Endothelial cell of umbilical vein (primary cell): ENCODE data around the gene IFITM2. TPM values are rescaled to one million over a fixed set of nuclear protein-coding genes. Genes with fewer than 3 reads are reported as not detected.

ENCODE experiments used
- BruUV-seq: library from RNA; stranded (reverse); fragments of 400-500 nt; replicated peaks from 2 replicates; lab custom pipeline; 2021; lab: Mats Ljungman, UMichigan
- CTCF ChIA-PET: fragments of 300-600, 350-600 bp; sonication (Branson Sonifier 250); formaldehyde crosslinking; loops from one replicate; lab custom pipeline; 2021; ENCODE audit warnings: antibody characterized with exemption, inconsistent platforms; lab: Charles Lee
- POLR2A ChIA-PET: fragments of 300-600, 350-600 bp; sonication (Branson Sonifier 250); formaldehyde crosslinking; loops from one replicate; lab custom pipeline; 2021; ENCODE audit warnings: antibody characterized with exemption, inconsistent platforms; lab: Charles Lee
- DNase-seq: peaks from one replicate; pipeline ENCODE4 v3.0.0-alpha.2; 2011; ENCODE audit warnings: low read depth, low spot score
- FAIRE-seq: peaks from 2 replicates; lab custom pipeline; 2011; peaks lifted over from hg19 to GRCh38; lab: Jason Lieb, UNC
- H2AFZ ChIP-seq: 2 replicates; pipeline ENCODE4 v1.6.0; 2012; ENCODE audit warnings: low read depth, low read length, control low read depth, inconsistent platforms
- H3K27ac ChIP-seq: 2 replicates; pipeline ENCODE4 v1.5.1; 2011; ENCODE audit warnings: low read depth, mild to moderate bottlenecking, control low read depth, low read length, moderate library complexity; ENCODE audit not compliant: insufficient read depth
- H3K27me3 ChIP-seq, 2 experiments: 2 replicates each; pipeline versions ENCODE4 v1.6.0 to v1.6.1; 2011; ENCODE audit warnings: low read length in 2 of 2, mixed read lengths in 1 of 2; ENCODE audit not compliant: control insufficient read depth in 2 of 2, insufficient read depth in 2 of 2
- H3K36me3 ChIP-seq, 2 experiments: 2 replicates in 1 of 2; 3 replicates in 1 of 2; pipeline ENCODE4 v1.5.1; 2011; ENCODE audit warnings: low read length in 2 of 2, mild to moderate bottlenecking in 1 of 2, moderate library complexity in 1 of 2; ENCODE audit not compliant: control insufficient read depth in 2 of 2, insufficient read depth in 2 of 2; ENCODE audit errors: extremely low read depth in 1 of 2
- H3K4me1 ChIP-seq: 3 replicates; pipeline ENCODE4 v1.5.1; 2011; ENCODE audit warnings: mild to moderate bottlenecking, low read length; ENCODE audit not compliant: control insufficient read depth, insufficient read depth; ENCODE audit errors: extremely low read depth
- H3K4me2 ChIP-seq: 2 replicates; pipeline ENCODE4 v1.6.1; 2011; ENCODE audit warnings: low read length, control low read depth, mixed read lengths; ENCODE audit not compliant: insufficient read depth
- H3K4me3 ChIP-seq, 3 experiments: fragments of 200-600 bp in 1 of 3; sonication (generic), shearing (Covaris generic) in 1 of 3; replicated peaks in 1 of 3; 2 replicates each; pipeline ENCODE4 v1.5.1; 2011 to 2016; ENCODE audit warnings: control low read depth in 3 of 3, low read length in 3 of 3, mild to moderate bottlenecking in 2 of 3, inconsistent platforms in 1 of 3, low read depth in 1 of 3, moderate library complexity in 1 of 3; ENCODE audit not compliant: insufficient read depth in 1 of 3
- H3K79me2 ChIP-seq: 2 replicates; pipeline ENCODE4 v1.6.0; 2012; ENCODE audit warnings: low read length, inconsistent platforms; ENCODE audit not compliant: control insufficient read depth, insufficient read depth
- H3K9ac ChIP-seq: replicated peaks from 2 replicates; pipeline ENCODE3; 2011; ENCODE audit warnings: low read length, control low read depth; ENCODE audit not compliant: insufficient read depth; ENCODE audit errors: extremely low read depth
- H3K9me1 ChIP-seq: replicated peaks from 3 replicates; pipeline ENCODE4 v1.6.0; 2011; ENCODE audit warnings: mild to moderate bottlenecking, low read length; ENCODE audit not compliant: control insufficient read depth, insufficient read depth; ENCODE audit errors: extremely low read depth
- H3K9me3 ChIP-seq: replicated peaks from 2 replicates; pipeline ENCODE4 v1.5.1; 2012; ENCODE audit warnings: low read length, inconsistent platforms; ENCODE audit not compliant: control insufficient read depth, insufficient read depth
- H4K20me1 ChIP-seq: replicated peaks from 2 replicates; pipeline ENCODE3; 2011; ENCODE audit warnings: mild to moderate bottlenecking, low read length; ENCODE audit not compliant: control insufficient read depth, insufficient read depth; ENCODE audit errors: extremely low read depth
- EZH2 ChIP-seq: IDR thresholded peaks from 2 replicates; pipeline ENCODE4 v1.6.1; 2012; ENCODE audit warnings: borderline replicate concordance, low read depth, mild to moderate bottlenecking, moderate library complexity, low read length, inconsistent platforms; ENCODE audit not compliant: severe bottlenecking
- FOS ChIP-seq: IDR thresholded peaks from 2 replicates; pipeline ENCODE4 v1.6.1; 2011; ENCODE audit warnings: mild to moderate bottlenecking, low read length, moderate library complexity, borderline replicate concordance; ENCODE audit not compliant: insufficient read depth
- GATA2 ChIP-seq: IDR thresholded peaks from 2 replicates; pipeline ENCODE4 v1.7.0; 2011; ENCODE audit warnings: low read depth, mild to moderate bottlenecking, moderate library complexity, mixed read lengths, low read length; ENCODE audit not compliant: insufficient read length, insufficient read depth
- JUN ChIP-seq: IDR thresholded peaks from 2 replicates; pipeline ENCODE4 v1.6.1; 2011; ENCODE audit warnings: borderline replicate concordance, low read depth; ENCODE audit not compliant: insufficient read length, insufficient read depth
- MYC ChIP-seq: IDR thresholded peaks from one replicate; pipeline ENCODE4 v1.6.1; 2011; ENCODE audit warnings: mild to moderate bottlenecking, low read depth, low read length
- POLR2A ChIP-seq: IDR thresholded peaks from 2 replicates; pipeline ENCODE4 v1.6.1; 2012; ENCODE audit warnings: low read depth, mild to moderate bottlenecking, control low read depth, low read length
- POLR2AphosphoS5 ChIP-seq: IDR thresholded peaks from 2 replicates; pipeline ENCODE4 v1.6.1; 2012; ENCODE audit warnings: low read depth, mild to moderate bottlenecking, control low read depth, low read length, moderate library complexity; ENCODE audit not compliant: insufficient read depth
- dilution Hi-C: fragments of 300-500 bp; cut with MboI; formaldehyde crosslinking; loops from one replicate; pipeline ENCODE4 v1.15.0; 2019; ENCODE audit warnings: low sequenced_read_pairs; ENCODE audit not compliant: extremely low pct_ligation_motif_present
- intact Hi-C: fragments of 100-400 bp; cut with micrococcal nuclease; formaldehyde crosslinking; loops from one replicate; pipeline ENCODE4 v1.10.0; 2022
- polyA plus RNA-seq, 4 experiments: library from polyadenylated mRNA; depleted of rRNA in 3 of 4; stranded (reverse) in 3 of 4; unstranded in 1 of 4; fragments of >200 nt; gene quantifications; 2 replicates each; pipeline versions ENCODE4 v1.2.1 to v1.2.3, GENCODE V29; 2011 to 2012; ENCODE audit warnings: missing spikeins in 1 of 4
- total RNA-seq: library from RNA; stranded (reverse); gene quantifications from 2 replicates; pipeline ENCODE4 v1.2.3, GENCODE V29; 2021
- TF ChIP-seq, protein P1 (sequence below): IDR thresholded peaks from 2 replicates; pipeline ENCODE4 v1.6.1; 2011; ENCODE audit not compliant: insufficient read depth, insufficient read length
- TF ChIP-seq, protein P2 (sequence below), 2 donors: IDR thresholded peaks; 1 replicate in 1 of 2; 2 replicates in 1 of 2; pipeline ENCODE4 v1.5.1; 2011; ENCODE audit warnings: low read length in 2 of 2, mild to moderate bottlenecking in 2 of 2, moderate library complexity in 2 of 2, control low read depth in 1 of 2, inconsistent platforms in 1 of 2, low read depth in 1 of 2; ENCODE audit not compliant: insufficient read depth in 1 of 2; ENCODE audit errors: extremely low read depth in 1 of 2

The IFITM2 gene
- total and polyA plus RNA-seq, 2 donors (not counting 3 experiments of a cell fraction or from before 2014, with no cell fraction given), result 219 to 1,135 TPM

- Histone ChIP-seq H3K9ac (no peak overlapping the region), H3K4me1 (peaks cover 15% of the 10 kb centered on the region), H3K36me3 (no peaks in the 10 kb centered on the region), H3K9me3 (no peaks in the 10 kb centered on the region), H3K4me3 (no peak overlapping the region), H3K9me1 (no peaks in the 10 kb centered on the region), H4K20me1 (no peaks in the 10 kb centered on the region), H2AFZ (no peak overlapping the region), H3K4me2 (no peak overlapping the region), H3K79me2 (no peaks in the 10 kb centered on the region), H3K27ac (no peak overlapping the region), H3K27me3 (peaks cover 0 to under 1% of the 10 kb centered on the region in 2 experiments)
- FAIRE-seq (no peak), DNase-seq (no peak)
- intact Hi-C loops, result no loop called here
- dilution Hi-C loops, result no loop called here
- no peak for TF ChIP-seq MYC
- no peak for TF ChIP-seq FOS
- TF ChIP-seq, protein P1, sequence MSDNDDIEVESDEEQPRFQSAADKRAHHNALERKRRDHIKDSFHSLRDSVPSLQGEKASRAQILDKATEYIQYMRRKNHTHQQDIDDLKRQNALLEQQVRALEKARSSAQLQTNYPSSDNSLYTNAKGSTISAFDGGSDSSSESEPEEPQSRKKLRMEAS, result no peak
- no peak for TF ChIP-seq EZH2
- no peak for TF ChIP-seq GATA2
- TF ChIP-seq JUN, result no peak
- no peak for TF ChIP-seq POLR2A
- TF ChIP-seq POLR2AphosphoS5, result no peak
- TF ChIP-seq, protein P2, sequence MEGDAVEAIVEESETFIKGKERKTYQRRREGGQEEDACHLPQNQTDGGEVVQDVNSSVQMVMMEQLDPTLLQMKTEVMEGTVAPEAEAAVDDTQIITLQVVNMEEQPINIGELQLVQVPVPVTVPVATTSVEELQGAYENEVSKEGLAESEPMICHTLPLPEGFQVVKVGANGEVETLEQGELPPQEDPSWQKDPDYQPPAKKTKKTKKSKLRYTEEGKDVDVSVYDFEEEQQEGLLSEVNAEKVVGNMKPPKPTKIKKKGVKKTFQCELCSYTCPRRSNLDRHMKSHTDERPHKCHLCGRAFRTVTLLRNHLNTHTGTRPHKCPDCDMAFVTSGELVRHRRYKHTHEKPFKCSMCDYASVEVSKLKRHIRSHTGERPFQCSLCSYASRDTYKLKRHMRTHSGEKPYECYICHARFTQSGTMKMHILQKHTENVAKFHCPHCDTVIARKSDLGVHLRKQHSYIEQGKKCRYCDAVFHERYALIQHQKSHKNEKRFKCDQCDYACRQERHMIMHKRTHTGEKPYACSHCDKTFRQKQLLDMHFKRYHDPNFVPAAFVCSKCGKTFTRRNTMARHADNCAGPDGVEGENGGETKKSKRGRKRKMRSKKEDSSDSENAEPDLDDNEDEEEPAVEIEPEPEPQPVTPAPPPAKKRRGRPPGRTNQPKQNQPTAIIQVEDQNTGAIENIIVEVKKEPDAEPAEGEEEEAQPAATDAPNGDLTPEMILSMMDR (IDR thresholded peaks at IDR 0.05; ENCODE audit: extremely low read depth in 1 of 2, insufficient read depth in 1 of 2, low read depth in 1 of 2, low read length in 2 of 2), result no peak
- ChIA-PET POLR2A (no interaction called here), CTCF (no interaction called here)
- BruUV-seq, result no TSS peak
Measured at GRCh38 chr11:334264-334994, 26.8 kb downstream of the IFITM2 start.
